Pancreas (tissue), 10 donors: Measurements from ENCODE around the gene BMAL1. TPM values are rescaled to one million over a fixed set of nuclear protein-coding genes. Genes with fewer than 3 reads are reported as not detected.
A peak's percentile ranks its signal among the peaks of the same experiment; 100 is the strongest.
"Not testable (repeated sequence)": the region's sequence is repeated elsewhere in the genome, so short reads cannot be mapped to it uniquely, and the experiment has no call there.

Experiments
- ATAC-seq, 4 donors: fragments of 200-7000 bp; cut with Tn5 transposase; one replicate each; pipeline versions ENCODE4 v1.8.0 to v1.9.1; 2020; ENCODE audit warnings: mild to moderate bottlenecking in 4 of 4, moderate library complexity in 4 of 4
- DNase-seq, 6 donors: peaks; one replicate each; pipeline ENCODE4 v3.0.0-alpha.2; 2020
- FAIRE-seq: peaks from 2 replicates; lab custom pipeline; 2012; peaks lifted over from hg19 to GRCh38; lab: Jason Lieb, UNC
- H3K27ac ChIP-seq, 4 donors: fragments of 200-600 bp; sonication (generic); 1 replicate in 3 of 4; 2 replicates in 1 of 4; pipeline versions ENCODE4 v1.5.0 to v1.8.0; 2020
- H3K27me3 ChIP-seq, 4 donors: fragments of 200-600 bp; one replicate each; pipeline ENCODE4 v1.8.0; 2021
- H3K36me3 ChIP-seq, 3 donors: fragments of 200-600 bp; sonication (generic) in 1 of 3; one replicate each; pipeline versions ENCODE4 v1.5.0 to v1.8.0; 2020 to 2021
- H3K4me1 ChIP-seq, 3 donors: fragments of 200-600 bp; one replicate each; pipeline ENCODE4 v1.8.0; 2021
- H3K4me3 ChIP-seq, 4 donors: fragments of 200-600 bp; sonication (generic) in 2 of 4; one replicate each; pipeline versions ENCODE4 v1.5.0 to v1.8.0; 2020 to 2021
- H3K9me3 ChIP-seq, 4 donors: fragments of 200-600 bp; one replicate each; pipeline ENCODE4 v1.8.0; 2021
- WGBS, 2 donors: extraction: QIAGEN DNeasy Blood & Tissue Kit; methylation state at CpG; one replicate each; pipeline ENCODE4 v1.1.7; 2013; 5-methylcytosine and 5-hydroxymethylcytosine counted together
- intact Hi-C, 3 donors: fragments of 100-400 bp; cut with DNase I; formaldehyde crosslinking; loops; one replicate each; pipeline versions ENCODE4 v1.11.1 to v1.14.2; 2022
- polyA plus RNA-seq, 2 donors: library from polyadenylated mRNA; stranded (reverse); fragments of 200-250 nt; gene quantifications; one replicate each; pipeline ENCODE4 v1.2.3, GENCODE V29; 2013
- total RNA-seq, 6 donors: library from RNA; stranded (reverse); fragmentation: NEBNext Ultra II Directional in 4 of 6; extraction: Animal tissue kit (Norgen Biotek cat#: 25700) in 4 of 6; gene quantifications; one replicate each; pipeline versions ENCODE4 v1.2.1 to v1.2.4, GENCODE V29; 2021 to 2023
- TF ChIP-seq, protein P1 (sequence below), 4 donors: fragments of 200-600 bp; sonication (generic) in 3 of 4; IDR thresholded peaks; one replicate each; pipeline versions ENCODE4 v1.5.0 to v1.8.0; 2021; ENCODE audit warnings: antibody characterized with exemption in 4 of 4
- donor health status: healthy with polysubstance abuse.
- donor health status: DM: no; HTN: no; CAD: no; lungs with moderate emphysema.
- donor health status: DM: no; HTN: no; CAD: no.
- donor health status: control.
- donor health status: control.
- donor health status: Bipolar disorder and iron deficiency.
- donor health status: DM: yes; HTN: yes; CAD: no.
- donor health status: DM: no; HTN: no; CAD: no.
- donor health status: DM: no; HTN: no; CAD: no.
- donor health status: DM: yes; HTN: yes; CAD: no.

Gene BMAL1
- total and polyA plus RNA-seq, 8 donors, result 6.1 to 17.3 (median 12.5) TPM

DNA sequence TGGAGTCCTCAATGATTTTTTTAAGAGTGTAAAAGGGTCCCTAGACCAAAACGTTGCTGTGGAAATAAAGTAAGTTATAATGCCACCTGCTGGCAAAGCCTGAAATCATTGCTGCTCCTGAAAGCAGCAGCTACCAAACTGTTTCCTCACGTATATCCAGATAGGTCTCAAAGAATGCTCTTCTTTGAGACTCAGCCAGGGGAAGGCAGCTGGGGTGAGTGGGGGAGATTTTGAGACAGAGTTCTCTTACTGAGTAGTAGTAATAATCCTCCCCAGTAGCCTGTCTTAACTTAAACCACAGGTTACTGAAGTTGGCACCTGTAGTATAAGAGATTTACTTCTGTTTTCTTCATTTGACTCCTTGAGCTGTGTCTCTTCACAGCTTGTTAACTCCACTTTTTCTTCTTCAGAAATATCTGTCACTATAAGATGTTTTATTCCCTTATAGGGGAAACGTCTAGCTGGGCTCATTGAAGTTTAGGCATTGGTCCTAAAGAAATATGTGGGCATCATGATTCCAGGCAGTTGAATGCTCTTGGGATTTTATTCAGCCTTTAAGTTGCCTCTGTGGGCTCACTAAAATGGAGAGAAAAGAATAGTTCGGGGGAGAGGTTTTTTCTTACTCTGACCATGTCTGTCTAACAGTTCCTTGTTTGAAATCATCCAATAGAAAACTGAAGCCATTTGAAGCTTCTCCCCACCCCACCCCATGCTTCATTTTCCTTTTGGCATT is 107.5 kb downstream of the BMAL1 start:
- Histone ChIP-seq H3K4me1 (no peaks in the 10 kb centered on the region), H3K4me3 (no peak overlapping the region), H3K27me3 (no peaks in the 10 kb centered on the region), H3K9me3 (no peaks in the 10 kb centered on the region), H3K36me3 (peaks cover 0 to 42% (median 26%) of the 10 kb centered on the region in 3 donors), H3K27ac (no peak overlapping the region)
- DNase-seq (no peak), ATAC-seq (peak in 1 of 4 donors; percentile 44), FAIRE-seq (no peak)
- intact Hi-C loops, result no loop called here
- WGBS, 2 donors, result 28 to 34% methylated on average over 4 of the region's 4 CpGs
- TF ChIP-seq, protein P1, sequence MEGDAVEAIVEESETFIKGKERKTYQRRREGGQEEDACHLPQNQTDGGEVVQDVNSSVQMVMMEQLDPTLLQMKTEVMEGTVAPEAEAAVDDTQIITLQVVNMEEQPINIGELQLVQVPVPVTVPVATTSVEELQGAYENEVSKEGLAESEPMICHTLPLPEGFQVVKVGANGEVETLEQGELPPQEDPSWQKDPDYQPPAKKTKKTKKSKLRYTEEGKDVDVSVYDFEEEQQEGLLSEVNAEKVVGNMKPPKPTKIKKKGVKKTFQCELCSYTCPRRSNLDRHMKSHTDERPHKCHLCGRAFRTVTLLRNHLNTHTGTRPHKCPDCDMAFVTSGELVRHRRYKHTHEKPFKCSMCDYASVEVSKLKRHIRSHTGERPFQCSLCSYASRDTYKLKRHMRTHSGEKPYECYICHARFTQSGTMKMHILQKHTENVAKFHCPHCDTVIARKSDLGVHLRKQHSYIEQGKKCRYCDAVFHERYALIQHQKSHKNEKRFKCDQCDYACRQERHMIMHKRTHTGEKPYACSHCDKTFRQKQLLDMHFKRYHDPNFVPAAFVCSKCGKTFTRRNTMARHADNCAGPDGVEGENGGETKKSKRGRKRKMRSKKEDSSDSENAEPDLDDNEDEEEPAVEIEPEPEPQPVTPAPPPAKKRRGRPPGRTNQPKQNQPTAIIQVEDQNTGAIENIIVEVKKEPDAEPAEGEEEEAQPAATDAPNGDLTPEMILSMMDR (IDR thresholded peaks at IDR 0.05), result peak; percentile 6 to 31 (median 24)

DNA sequence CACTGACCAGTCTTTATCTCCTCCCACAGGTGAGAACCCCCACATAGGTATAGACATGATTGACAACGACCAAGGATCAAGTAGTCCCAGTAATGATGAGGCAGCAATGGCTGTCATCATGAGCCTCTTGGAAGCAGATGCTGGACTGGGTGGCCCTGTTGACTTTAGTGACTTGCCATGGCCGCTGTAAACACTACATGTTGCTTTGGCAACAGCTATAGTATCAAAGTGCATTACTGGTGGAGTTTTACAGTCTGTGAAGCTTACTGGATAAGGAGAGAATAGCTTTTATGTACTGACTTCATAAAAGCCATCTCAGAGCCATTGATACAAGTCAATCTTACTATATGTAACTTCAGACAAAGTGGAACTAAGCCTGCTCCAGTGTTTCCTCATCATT is 109.0 kb downstream of the BMAL1 start:
- intact Hi-C loops, result no loop called here
- FAIRE-seq (no peak), DNase-seq (no peak), ATAC-seq (peak in 2 of 4 donors; percentile 25 to 53)
- no peaks in the 10 kb centered on the region for H3K27me3 ChIP-seq
- 70% methylated on average over 2 of the region's 2 CpGs for WGBS, 2 donors
- TF ChIP-seq, protein P1 (IDR thresholded peaks at IDR 0.05), result no peak
- H3K4me3 ChIP-seq, result no peak overlapping the region
- H3K9me3 ChIP-seq, result no peaks in the 10 kb centered on the region
- no peaks in the 10 kb centered on the region for H3K4me1 ChIP-seq
- H3K27ac ChIP-seq, result no peak overlapping the region
- peaks cover 0 to 36% (median 20%) of the 10 kb centered on the region in 3 donors for H3K36me3 ChIP-seq

DNA sequence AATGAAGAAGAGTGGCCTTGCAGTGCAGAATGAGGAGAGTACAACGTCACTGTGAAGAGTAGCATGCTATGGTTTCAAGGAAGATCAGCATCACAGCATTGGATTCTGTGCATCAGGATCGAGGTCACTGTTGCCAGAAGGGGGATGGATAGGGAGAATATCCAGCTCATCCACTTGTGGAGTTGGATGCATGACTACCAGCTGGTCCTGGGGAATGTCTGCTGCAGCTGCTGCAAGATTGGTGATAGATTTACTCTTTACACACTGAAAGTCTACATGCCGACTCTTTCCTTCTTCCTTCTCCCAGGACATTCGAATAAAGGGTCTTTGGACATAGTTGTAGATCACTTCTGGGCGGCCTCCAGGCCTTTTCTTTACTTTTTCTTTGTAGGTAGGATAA is 111.2 kb downstream of the BMAL1 start:
- no peak for ATAC-seq
- intact Hi-C loops, result no loop called here
- peaks cover 0 to 25% (median 19%) of the 10 kb centered on the region in 3 donors for H3K36me3 ChIP-seq
- no peaks in the 10 kb centered on the region for H3K9me3 ChIP-seq
- FAIRE-seq, result no peak
- H3K27ac ChIP-seq, result no peak overlapping the region
- no peaks in the 10 kb centered on the region for H3K4me1 ChIP-seq
- 83 to 93% methylated on average over 5 of the region's 5 CpGs for WGBS, 2 donors
- TF ChIP-seq, protein P1 (IDR thresholded peaks at IDR 0.05), result no peak
- no peak overlapping the region for H3K4me3 ChIP-seq
- H3K27me3 ChIP-seq, result no peaks in the 10 kb centered on the region
- no peak for DNase-seq

DNA sequence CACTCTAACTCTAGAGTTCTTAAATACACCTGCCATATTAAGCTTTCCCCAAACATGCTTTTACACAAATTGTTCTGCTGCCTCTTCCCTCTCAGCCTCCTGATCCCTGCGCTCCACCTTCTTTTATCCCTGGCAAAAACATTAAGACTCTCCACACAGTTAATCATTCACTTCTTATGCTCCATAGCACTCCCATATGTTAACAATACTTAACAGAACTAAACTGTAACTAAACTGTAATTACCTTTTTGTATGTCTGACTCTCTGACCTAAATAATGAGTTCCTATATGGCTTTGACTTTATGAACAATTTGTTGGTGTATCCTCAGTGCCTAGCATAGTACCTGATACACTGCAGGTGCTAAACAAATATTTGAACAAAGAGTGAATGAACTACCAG is 113.6 kb downstream of the BMAL1 start:
- H3K27me3 ChIP-seq, result no peaks in the 10 kb centered on the region
- DNase-seq (no peak), FAIRE-seq (peak; percentile 59), ATAC-seq (no peak)
- H3K9me3 ChIP-seq, result no peaks in the 10 kb centered on the region
- TF ChIP-seq, protein P1 (IDR thresholded peaks at IDR 0.05), result no peak
- H3K4me3 ChIP-seq, result no peak overlapping the region
- H3K27ac ChIP-seq, result no peak overlapping the region
- H3K36me3 ChIP-seq, result peaks cover 0 to 24% (median 19%) of the 10 kb centered on the region in 3 donors
- intact Hi-C loops, result no loop called here
- H3K4me1 ChIP-seq, result no peaks in the 10 kb centered on the region
- 94 to 95% methylated on average over 1 of the region's 1 CpG for WGBS, 2 donors

DNA sequence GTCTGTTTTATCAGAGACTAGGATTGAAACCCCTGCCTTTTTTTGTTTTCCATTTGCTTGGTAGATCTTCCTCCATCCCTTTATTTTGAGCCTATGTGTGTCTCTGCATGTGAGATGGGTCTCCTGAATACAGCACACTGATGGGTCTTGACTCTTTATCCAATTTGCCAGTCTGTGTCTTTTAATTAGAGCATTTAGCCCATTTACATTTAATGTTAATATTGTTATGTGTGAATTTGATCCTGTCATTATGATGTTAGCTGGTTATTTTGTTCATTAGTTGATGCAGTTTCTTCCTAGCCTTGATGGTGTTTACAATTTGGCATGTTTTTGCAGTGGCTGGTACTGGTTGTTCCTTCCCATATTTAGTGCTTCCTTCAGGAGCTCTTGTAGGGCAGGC is 120.7 kb downstream of the BMAL1 start:
- H3K27me3 ChIP-seq, ATAC-seq, FAIRE-seq, DNase-seq, H3K36me3 ChIP-seq, H3K9me3 ChIP-seq, H3K4me1 ChIP-seq, H3K27ac ChIP-seq, intact Hi-C loops, H3K4me3 ChIP-seq: not testable (repeated sequence)
